Left ventricle myocardium inferior (tissue), 1 donor: Measurements from ENCODE around the gene ICAM5. TPM values are rescaled to one million over a fixed set of nuclear protein-coding genes. Genes with fewer than 3 reads are reported as not detected.

Source experiments
- DNase-seq: peaks from one replicate; pipeline ENCODE4 v3.0.0-alpha.2; 2020
- H3K27ac ChIP-seq: fragments of 200-600 bp; replicated peaks from 2 replicates; pipeline ENCODE4 v1.8.0; 2021
- H3K27me3 ChIP-seq: fragments of 200-600 bp; 2 replicates; pipeline ENCODE4 v1.8.0; 2021; ENCODE audit warnings: low read depth
- H3K36me3 ChIP-seq: fragments of 200-600 bp; 2 replicates; pipeline ENCODE4 v1.8.0; 2021
- H3K4me1 ChIP-seq: fragments of 200-600 bp; 2 replicates; pipeline ENCODE4 v1.8.0; 2021
- H3K4me3 ChIP-seq: fragments of 200-600 bp; 2 replicates; pipeline ENCODE4 v1.8.0; 2021; ENCODE audit warnings: mild to moderate bottlenecking, moderate library complexity
- H3K9me3 ChIP-seq: fragments of 200-600 bp; replicated peaks from 2 replicates; pipeline ENCODE4 v1.8.0; 2021
- intact Hi-C: fragments of 100-400 bp; cut with micrococcal nuclease; formaldehyde crosslinking; loops from one replicate; pipeline ENCODE4 v1.11.0; 2022
- total RNA-seq: library from RNA; stranded (reverse); fragmentation: NEBNext Ultra II Directional; extraction: Animal tissue kit (Norgen Biotek cat#: 25700); gene quantifications from one replicate; pipeline ENCODE4 v1.2.1, GENCODE V29; 2021
- TF ChIP-seq, protein P1 (sequence below): fragments of 200-600 bp; IDR thresholded peaks from 2 replicates; pipeline ENCODE4 v1.8.0; 2021; ENCODE audit warnings: antibody characterized with exemption, mild to moderate bottlenecking, borderline replicate concordance
- donor health status: DM: no; HTN: yes; CAD: no; lungs with severe emphysema.

The ICAM5 gene
- total RNA-seq, 1 donor from 2014 or later = 0.49 TPM

DNA sequence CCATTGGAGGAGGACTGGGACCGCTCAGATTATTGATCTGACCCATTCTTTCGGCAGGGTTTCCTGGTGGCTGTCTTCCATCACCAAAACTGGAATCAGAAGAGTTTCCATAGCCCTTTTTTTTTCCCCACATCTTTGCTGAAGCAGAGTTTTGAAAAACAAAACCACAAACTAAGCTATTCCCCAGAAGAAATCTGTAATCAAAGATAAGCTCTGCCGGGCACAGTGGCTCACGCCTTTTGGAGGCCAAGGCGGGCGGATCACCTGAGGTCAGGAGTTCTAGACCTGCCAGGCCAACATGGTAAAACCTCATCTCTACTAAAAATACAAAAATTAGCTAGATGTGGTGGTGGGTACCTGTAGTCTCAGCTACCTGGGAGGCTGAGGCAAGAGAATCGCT lies 23.0 kb upstream of the ICAM5 start:
- peak overlapping the region; percentile 93 for H3K27ac ChIP-seq
- peaks cover 21% of the 10 kb centered on the region for H3K27me3 ChIP-seq
- intact Hi-C loops = loop anchor here (5.0 kb wide), 1 partner anchor 121 kb away; no protein-coding TSS in a partner anchor
- TF ChIP-seq, protein P1, sequence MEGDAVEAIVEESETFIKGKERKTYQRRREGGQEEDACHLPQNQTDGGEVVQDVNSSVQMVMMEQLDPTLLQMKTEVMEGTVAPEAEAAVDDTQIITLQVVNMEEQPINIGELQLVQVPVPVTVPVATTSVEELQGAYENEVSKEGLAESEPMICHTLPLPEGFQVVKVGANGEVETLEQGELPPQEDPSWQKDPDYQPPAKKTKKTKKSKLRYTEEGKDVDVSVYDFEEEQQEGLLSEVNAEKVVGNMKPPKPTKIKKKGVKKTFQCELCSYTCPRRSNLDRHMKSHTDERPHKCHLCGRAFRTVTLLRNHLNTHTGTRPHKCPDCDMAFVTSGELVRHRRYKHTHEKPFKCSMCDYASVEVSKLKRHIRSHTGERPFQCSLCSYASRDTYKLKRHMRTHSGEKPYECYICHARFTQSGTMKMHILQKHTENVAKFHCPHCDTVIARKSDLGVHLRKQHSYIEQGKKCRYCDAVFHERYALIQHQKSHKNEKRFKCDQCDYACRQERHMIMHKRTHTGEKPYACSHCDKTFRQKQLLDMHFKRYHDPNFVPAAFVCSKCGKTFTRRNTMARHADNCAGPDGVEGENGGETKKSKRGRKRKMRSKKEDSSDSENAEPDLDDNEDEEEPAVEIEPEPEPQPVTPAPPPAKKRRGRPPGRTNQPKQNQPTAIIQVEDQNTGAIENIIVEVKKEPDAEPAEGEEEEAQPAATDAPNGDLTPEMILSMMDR = no peak
- H3K4me1 ChIP-seq = peaks cover 45% of the 10 kb centered on the region
- H3K36me3 ChIP-seq = no peaks in the 10 kb centered on the region
- DNase-seq = no peak
- no peak overlapping the region for H3K4me3 ChIP-seq
- H3K9me3 ChIP-seq = no peaks in the 10 kb centered on the region

DNA sequence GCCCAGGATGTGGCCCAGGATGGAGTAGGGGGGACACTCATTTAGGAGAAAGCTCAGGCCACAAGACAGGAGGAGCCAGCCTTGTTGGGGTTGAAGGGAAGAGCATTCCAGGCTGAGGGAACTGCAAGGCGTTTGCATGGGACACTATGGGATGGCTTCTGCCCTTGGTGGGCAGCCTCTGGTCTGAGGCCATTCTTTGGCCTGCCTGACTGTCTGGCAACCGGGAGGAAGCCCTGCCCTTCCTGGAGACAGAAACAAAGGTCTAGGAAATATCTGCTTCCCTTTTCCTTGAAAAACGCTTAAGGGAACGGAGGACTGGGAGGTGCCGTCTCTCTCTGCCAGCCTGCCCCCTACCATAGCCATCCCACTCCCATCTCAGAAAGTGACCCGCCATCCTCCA lies 21.7 kb upstream of the ICAM5 start:
- Histone ChIP-seq H3K36me3 (no peaks in the 10 kb centered on the region), H3K4me1 (peaks cover 50% of the 10 kb centered on the region), H3K4me3 (no peak overlapping the region), H3K27me3 (peaks cover 21% of the 10 kb centered on the region), H3K27ac (peak overlapping the region; percentile 93), H3K9me3 (no peaks in the 10 kb centered on the region)
- intact Hi-C loops = loop anchor here (5.0 kb wide), 1 partner anchor 119 kb away; no protein-coding TSS in a partner anchor
- TF ChIP-seq, protein P1 = no peak
- no peak for DNase-seq

DNA sequence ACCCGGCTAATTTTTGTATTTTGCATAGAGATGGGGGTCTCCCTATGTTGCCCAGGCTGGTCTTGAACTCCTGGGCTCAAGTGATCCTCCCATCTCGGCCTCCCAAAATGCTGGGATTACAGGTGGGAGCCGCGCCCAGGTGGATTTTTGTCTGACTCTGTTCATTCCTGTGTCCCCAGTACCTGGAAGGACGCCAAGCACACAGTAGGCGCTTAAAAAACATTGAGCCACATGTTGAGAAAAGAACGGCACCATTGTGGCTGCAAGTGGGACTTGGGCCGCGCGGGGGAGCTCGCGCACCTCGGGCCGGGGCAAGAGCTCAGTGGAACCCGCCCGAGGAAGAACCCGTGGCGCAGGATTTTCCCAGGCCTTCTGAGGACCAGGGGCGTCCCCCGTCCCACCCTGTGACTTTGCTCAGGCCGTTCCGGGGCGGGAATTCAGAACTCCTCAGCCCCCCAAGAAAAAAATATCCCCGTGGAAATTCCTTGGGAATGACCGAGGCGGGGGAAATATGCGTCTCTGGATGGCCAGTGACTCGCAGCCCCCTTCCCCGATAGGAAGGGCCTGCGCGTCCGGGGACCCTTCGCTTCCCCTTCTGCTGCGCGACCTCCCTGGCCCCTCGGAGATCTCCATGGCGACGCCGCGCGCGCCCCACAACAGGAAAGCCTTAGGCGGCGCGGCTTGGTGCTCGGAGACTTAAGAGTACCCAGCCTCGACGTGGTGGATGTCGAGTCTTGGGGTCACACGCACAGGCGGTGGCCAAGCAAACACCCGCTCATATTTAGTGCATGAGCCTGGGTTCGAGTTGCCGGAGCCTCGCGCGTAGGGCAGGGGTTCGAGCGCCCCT lies 20.2 kb upstream of the ICAM5 start:
- intact Hi-C loops = loop anchor here (5.0 to 10.0 kb wide), 2 partner anchors 65 to 118 kb away; partner anchors contain the start of genes ICAM3 and RAVER1
- Histone ChIP-seq H3K27me3 (peaks cover 21% of the 10 kb centered on the region), H3K9me3 (no peaks in the 10 kb centered on the region), H3K27ac (peak overlapping the region; percentile 93), H3K36me3 (no peaks in the 10 kb centered on the region), H3K4me1 (peaks cover 50% of the 10 kb centered on the region), H3K4me3 (peak overlapping the region; percentile 71)
- TF ChIP-seq, protein P1 = peak; percentile 98
- peak; percentile 90 for DNase-seq

DNA sequence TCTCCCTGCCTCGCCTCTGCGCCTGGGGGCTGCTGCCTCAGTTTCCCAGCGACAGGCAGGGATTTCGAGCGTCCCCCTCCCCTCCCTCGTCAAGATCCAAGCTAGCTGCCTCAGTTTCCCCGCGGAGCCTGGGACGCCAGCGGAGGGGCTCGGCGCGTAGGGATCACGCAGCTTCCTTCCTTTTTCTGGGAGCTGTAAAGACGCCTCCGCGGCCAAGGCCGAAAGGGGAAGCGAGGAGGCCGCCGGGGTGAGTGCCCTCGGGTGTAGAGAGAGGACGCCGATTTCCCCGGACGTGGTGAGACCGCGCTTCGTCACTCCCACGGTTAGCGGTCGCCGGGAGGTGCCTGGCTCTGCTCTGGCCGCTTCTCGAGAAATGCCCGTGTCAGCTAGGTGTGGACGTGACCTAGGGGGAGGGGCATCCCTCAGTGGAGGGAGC lies 19.6 kb upstream of the ICAM5 start:
- no peaks in the 10 kb centered on the region for H3K36me3 ChIP-seq
- peak overlapping the region; percentile 93 for H3K27ac ChIP-seq
- TF ChIP-seq, protein P1 = no peak
- H3K27me3 ChIP-seq = peaks cover 21% of the 10 kb centered on the region
- intact Hi-C loops = loop anchor here (10.0 kb wide), 1 partner anchor 65 kb away; the partner anchor contains the start of genes ICAM3 and RAVER1
- peak overlapping the region; percentile 71 for H3K4me3 ChIP-seq
- peak; percentile 76 for DNase-seq
- peaks cover 50% of the 10 kb centered on the region for H3K4me1 ChIP-seq
- no peaks in the 10 kb centered on the region for H3K9me3 ChIP-seq

DNA sequence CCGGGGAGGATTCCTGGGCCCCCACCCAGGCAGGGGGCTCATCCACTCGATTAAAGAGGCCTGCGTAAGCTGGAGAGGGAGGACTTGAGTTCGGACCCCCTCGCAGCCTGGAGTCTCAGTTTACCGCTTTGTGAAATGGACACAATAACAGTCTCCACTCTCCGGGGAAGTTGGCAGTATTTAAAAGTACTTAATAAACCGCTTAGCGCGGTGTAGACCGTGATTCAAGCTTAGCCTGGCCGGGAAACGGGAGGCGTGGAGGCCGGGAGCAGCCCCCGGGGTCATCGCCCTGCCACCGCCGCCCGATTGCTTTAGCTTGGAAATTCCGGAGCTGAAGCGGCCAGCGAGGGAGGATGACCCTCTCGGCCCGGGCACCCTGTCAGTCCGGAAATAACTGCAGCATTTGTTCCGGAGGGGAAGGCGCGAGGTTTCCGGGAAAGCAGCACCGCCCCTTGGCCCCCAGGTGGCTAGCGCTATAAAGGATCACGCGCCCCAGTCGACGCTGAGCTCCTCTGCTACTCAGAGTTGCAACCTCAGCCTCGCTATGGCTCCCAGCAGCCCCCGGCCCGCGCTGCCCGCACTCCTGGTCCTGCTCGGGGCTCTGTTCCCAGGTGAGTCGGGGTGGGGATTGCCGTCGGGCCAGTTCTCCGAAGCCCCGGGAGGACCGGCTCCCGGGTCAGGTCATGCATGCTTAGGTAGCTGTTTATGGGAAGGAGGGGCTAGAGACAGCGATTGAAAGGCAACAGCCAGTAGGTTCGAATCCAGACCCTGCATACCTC lies 18.9 kb upstream of the ICAM5 start, which contains the start of gene ICAM1:
Gene ICAM1, plus strand, starts transcription at position 505 of the 779 bp plus-strand sequence. Its CDS starts 40 bp downstream, at position 545.
- TF ChIP-seq, protein P1 = peak; percentile 24
- Histone ChIP-seq H3K4me3 (peak within 1 kb of the TSS; percentile 71), H3K36me3 (peaks cover 1% of the 10 kb centered on the region), H3K27ac (peak within 1 kb of the TSS; percentile 93), H3K4me1 (peaks cover 50% of the 10 kb centered on the region), H3K9me3 (no peaks in the 10 kb centered on the region), H3K27me3 (peaks cover 21% of the 10 kb centered on the region)
- intact Hi-C loops = loop anchor here (10.0 kb wide), 1 partner anchor 64 kb away; the partner anchor contains the start of genes ICAM3 and RAVER1
- peak; percentile 84 for DNase-seq
